GM19467 (cell line): ENCODE measurements around the gene POU3F3.

Experiments
- ATAC-seq: cut with Tn5 transposase; IDR thresholded peaks from one replicate; pipeline ENCODE4 v1.9.1; 2021; ENCODE audit warnings: mild to moderate bottlenecking, moderate library complexity; ENCODE audit not compliant: unreplicated experiment

POU3F3 gene

GRCh38 chr2:104901037-104901881 lies 47.3 kb downstream of the POU3F3 start:
- ATAC-seq: no peak

- no peak for ATAC-seq
Measured at GRCh38 chr2:104902317-104902716, 48.4 kb downstream of the POU3F3 start.
